ENCODE results near the gene CHIT1. TPM values are rescaled to one million over a fixed set of nuclear protein-coding genes. Genes with fewer than 3 reads are reported as not detected.

Gene CHIT1
- total and polyA plus RNA-seq, 2 experiments from 2014 or later = 0.07 to 0.47 TPM

DNA sequence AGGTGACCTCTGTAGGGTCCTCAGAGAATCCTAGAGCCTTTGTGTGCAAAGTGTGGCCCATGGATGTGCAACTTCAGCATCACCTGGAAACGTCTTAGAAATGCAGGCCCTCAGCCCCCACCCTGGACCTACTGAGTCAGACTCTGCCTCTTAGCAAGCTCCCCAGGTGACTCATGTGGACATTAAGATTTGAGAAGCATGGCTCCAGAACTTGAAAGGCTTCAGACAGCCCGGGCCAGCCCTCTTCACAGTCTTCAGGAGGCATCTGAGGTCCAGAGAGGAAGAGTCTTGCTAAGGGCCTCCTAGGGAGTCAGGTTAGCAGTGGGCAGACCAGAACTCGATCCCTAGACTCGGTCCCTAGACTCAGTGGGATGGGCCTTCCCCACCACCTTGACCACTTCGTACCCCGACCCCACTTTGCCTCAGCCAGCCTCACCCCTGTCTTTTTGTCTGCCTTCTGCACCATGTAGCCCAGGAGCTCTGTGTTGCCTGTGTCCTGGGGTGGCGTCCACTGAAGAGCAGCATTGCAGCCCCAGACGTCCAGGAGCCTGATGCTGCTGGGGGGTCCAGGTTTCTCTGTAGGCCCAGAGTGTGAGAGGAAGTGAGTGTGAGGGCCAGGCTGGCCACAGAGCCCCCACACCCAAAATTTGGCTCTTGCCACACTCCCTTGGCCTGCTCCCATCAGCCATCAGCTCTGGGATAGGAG, 58.7 kb downstream of the CHIT1 start (continued):
- TF ChIP-seq, protein P1, sequence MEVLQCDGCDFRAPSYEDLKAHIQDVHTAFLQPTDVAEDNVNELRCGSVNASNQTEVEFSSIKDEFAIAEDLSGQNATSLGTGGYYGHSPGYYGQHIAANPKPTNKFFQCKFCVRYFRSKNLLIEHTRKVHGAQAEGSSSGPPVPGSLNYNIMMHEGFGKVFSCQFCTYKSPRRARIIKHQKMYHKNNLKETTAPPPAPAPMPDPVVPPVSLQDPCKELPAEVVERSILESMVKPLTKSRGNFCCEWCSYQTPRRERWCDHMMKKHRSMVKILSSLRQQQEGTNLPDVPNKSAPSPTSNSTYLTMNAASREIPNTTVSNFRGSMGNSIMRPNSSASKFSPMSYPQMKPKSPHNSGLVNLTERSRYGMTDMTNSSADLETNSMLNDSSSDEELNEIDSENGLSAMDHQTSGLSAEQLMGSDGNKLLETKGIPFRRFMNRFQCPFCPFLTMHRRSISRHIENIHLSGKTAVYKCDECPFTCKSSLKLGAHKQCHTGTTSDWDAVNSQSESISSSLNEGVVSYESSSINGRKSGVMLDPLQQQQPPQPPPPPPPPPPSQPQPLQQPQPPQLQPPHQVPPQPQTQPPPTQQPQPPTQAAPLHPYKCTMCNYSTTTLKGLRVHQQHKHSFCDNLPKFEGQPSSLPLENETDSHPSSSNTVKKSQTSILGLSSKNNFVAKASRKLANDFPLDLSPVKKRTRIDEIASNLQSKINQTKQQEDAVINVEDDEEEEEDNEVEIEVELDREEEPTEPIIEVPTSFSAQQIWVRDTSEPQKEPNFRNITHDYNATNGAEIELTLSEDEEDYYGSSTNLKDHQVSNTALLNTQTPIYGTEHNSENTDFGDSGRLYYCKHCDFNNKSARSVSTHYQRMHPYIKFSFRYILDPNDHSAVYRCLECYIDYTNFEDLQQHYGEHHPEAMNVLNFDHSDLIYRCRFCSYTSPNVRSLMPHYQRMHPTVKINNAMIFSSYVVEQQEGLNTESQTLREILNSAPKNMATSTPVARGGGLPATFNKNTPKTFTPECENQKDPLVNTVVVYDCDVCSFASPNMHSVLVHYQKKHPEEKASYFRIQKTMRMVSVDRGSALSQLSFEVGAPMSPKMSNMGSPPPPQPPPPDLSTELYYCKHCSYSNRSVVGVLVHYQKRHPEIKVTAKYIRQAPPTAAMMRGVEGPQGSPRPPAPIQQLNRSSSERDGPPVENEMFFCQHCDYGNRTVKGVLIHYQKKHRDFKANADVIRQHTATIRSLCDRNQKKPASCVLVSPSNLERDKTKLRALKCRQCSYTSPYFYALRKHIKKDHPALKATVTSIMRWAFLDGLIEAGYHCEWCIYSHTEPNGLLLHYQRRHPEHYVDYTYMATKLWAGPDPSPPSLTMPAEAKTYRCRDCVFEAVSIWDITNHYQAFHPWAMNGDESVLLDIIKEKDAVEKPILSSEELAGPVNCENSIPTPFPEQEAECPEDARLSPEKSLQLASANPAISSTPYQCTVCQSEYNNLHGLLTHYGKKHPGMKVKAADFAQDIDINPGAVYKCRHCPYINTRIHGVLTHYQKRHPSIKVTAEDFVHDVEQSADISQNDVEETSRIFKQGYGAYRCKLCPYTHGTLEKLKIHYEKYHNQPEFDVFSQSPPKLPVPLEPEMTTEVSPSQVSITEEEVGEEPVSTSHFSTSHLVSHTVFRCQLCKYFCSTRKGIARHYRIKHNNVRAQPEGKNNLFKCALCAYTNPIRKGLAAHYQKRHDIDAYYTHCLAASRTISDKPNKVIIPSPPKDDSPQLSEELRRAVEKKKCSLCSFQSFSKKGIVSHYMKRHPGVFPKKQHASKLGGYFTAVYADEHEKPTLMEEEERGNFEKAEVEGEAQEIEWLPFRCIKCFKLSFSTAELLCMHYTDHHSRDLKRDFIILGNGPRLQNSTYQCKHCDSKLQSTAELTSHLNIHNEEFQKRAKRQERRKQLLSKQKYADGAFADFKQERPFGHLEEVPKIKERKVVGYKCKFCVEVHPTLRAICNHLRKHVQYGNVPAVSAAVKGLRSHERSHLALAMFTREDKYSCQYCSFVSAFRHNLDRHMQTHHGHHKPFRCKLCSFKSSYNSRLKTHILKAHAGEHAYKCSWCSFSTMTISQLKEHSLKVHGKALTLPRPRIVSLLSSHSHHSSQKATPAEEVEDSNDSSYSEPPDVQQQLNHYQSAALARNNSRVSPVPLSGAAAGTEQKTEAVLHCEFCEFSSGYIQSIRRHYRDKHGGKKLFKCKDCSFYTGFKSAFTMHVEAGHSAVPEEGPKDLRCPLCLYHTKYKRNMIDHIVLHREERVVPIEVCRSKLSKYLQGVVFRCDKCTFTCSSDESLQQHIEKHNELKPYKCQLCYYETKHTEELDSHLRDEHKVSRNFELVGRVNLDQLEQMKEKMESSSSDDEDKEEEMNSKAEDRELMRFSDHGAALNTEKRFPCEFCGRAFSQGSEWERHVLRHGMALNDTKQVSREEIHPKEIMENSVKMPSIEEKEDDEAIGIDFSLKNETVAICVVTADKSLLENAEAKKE (CRISPR knock-in tag; IDR thresholded peaks at IDR 0.05) = no peak
- no peak for TF ChIP-seq NANOG (IDR thresholded peaks at IDR 0.05; ENCODE audit: borderline replicate concordance)
- TF ChIP-seq ZNF331 (CRISPR knock-in tag; IDR thresholded peaks at IDR 0.05; ENCODE audit: low read depth) = no peak

DNA sequence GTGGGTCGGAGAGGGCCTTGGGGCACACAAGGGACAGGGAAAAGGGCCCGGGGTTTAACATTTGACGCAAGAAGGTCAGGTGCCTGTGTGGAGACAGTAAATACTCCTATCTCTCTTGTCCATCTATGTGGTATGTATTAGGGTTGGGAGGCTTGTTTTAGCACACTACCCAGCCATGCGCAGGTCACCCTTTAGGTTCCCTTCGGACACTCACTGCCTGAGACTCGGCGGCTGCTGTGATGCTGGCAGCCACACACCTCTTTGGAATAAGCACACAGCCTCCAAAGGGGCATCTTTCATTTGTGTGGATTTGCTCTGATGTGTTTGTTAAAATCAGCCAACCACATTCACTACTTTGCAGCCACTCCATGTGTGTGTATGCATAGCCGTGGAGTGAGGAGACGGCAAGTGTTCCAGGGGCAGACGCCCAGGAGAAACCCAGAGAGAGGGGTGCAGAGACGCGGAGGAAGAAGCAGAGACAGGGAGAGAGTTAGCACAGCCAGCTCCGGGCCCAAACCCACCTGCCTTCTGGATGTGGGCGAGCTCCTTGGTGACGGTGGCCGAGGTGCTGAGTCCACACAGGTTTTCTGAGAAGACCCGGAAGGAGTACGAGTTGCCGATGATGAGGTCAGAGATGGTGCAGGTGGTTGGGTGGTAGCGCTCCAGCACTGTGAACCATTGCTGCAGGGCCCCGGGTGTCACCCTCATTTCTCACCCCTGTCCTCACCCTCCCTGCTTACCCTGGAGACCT, 59.5 kb downstream of the CHIT1 start:
- peaks cover 13% of the 10 kb centered on the region for H3K27me3 Mint-ChIP-seq (ENCODE audit: insufficient read depth, low read depth, poor library complexity)
- no peak for DNase-seq (ENCODE audit: low spot score)
- TF ChIP-seq CREB1 (CRISPR knock-in tag; IDR thresholded peaks at IDR 0.05; ENCODE audit: low read depth) (no peak), JUNB (IDR thresholded peaks at IDR 0.05; ENCODE audit: unreplicated experiment) (no peak), STAT1 (IDR thresholded peaks at IDR 0.05; ENCODE audit: unreplicated experiment) (no peak), POLR2AphosphoS5 (IDR thresholded peaks at IDR 0.05; ENCODE audit: low read depth) (no peak), EZH2 (IDR thresholded peaks at IDR 0.05; ENCODE audit: low read depth, unreplicated experiment) (no peak)
- TF ChIP-seq, protein P1 (CRISPR knock-in tag; IDR thresholded peaks at IDR 0.05) = no peak

More for the DNA sequence above, 59.5 kb downstream of the CHIT1 start:
- Mint-ChIP-seq H3K9me3 (no peaks in the 10 kb centered on the region), H3K4me1 (peaks cover 2% of the 10 kb centered on the region; the same call in 1 of the 3 replicates), H3K4me3 (no peak overlapping the region), H3K36me3 (ENCODE audit: low read depth) (no peaks in the 10 kb centered on the region; the same call in 2 of the 3 replicates), H3K27ac (no peak overlapping the region)
- Histone ChIP-seq H3F3A (replicated peaks; ENCODE audit: low read depth) (no peaks in the 10 kb centered on the region), H3K27ac (ENCODE audit: low read depth) (no peak overlapping the region), H3K4me2 (no peak overlapping the region), H3K27me3 (ENCODE audit: insufficient read depth) (no peaks in the 10 kb centered on the region), H4K20me1 (replicated peaks; ENCODE audit: insufficient read depth) (no peaks in the 10 kb centered on the region), H3K79me2 (replicated peaks; ENCODE audit: insufficient read depth) (no peaks in the 10 kb centered on the region), H3K36me3 (ENCODE audit: insufficient read depth) (no peaks in the 10 kb centered on the region), H2AFZ (no peak overlapping the region), H3K4me3 (no peak overlapping the region), H3K9me2 (ENCODE audit: insufficient read depth) (no peaks in the 10 kb centered on the region), H3K4me1 (ENCODE audit: insufficient read depth) (no peaks in the 10 kb centered on the region; the same call in 1 of the 2 replicates)
- ATAC-seq = no peak
